Mesenchymal stem cell (in vitro differentiated cells and primary cell): ENCODE data around the gene HERPUD2.
A peak's percentile ranks its signal among the peaks of the same experiment; 100 is the strongest.

ENCODE experiments used
- DNase-seq: peaks from one replicate; pipeline ENCODE4 v3.0.0-alpha.2; 2013
- H2AFZ ChIP-seq: one replicate; pipeline ENCODE4 v1.6.1; 2013; ENCODE audit warnings: low read depth, mild to moderate bottlenecking, control low read depth, inconsistent platforms, low read length, moderate library complexity
- H2AK5ac ChIP-seq: 2 replicates; pipeline ENCODE4 v1.6.1; 2013; ENCODE audit warnings: low read length, moderate library complexity, mild to moderate bottlenecking, inconsistent platforms; ENCODE audit not compliant: severe bottlenecking
- H2BK120ac ChIP-seq: one replicate; pipeline ENCODE4 v1.6.1; 2013; ENCODE audit warnings: low read depth, mild to moderate bottlenecking, inconsistent platforms, low read length, moderate library complexity
- H2BK12ac ChIP-seq, 2 experiments: one replicate each; pipeline ENCODE4 v1.6.1; 2013; ENCODE audit warnings: inconsistent platforms in 2 of 2, low read length in 2 of 2, mild to moderate bottlenecking in 2 of 2, moderate library complexity in 2 of 2, control low read depth in 1 of 2
- H2BK15ac ChIP-seq: one replicate; pipeline ENCODE4 v1.6.1; 2013; ENCODE audit warnings: mild to moderate bottlenecking, low read depth, inconsistent platforms; ENCODE audit not compliant: poor library complexity, severe bottlenecking
- H2BK5ac ChIP-seq: 2 replicates; pipeline ENCODE4 v1.6.1; 2013; ENCODE audit warnings: low read depth, mild to moderate bottlenecking, low read length, control low read depth, inconsistent platforms; ENCODE audit not compliant: poor library complexity, severe bottlenecking
- H3K14ac ChIP-seq, 2 experiments: one replicate each; pipeline ENCODE4 v1.6.1; 2013; ENCODE audit warnings: inconsistent platforms in 2 of 2, low read length in 2 of 2, control low read depth in 1 of 2, mild to moderate bottlenecking in 1 of 2, moderate library complexity in 1 of 2
- H3K18ac ChIP-seq, 2 experiments: one replicate each; pipeline ENCODE4 v1.6.1; 2013; ENCODE audit warnings: inconsistent platforms in 2 of 2, low read length in 2 of 2, control low read depth in 1 of 2, low read depth in 1 of 2, mild to moderate bottlenecking in 1 of 2
- H3K23ac ChIP-seq, 2 experiments: one replicate each; pipeline ENCODE4 v1.6.1; 2013; ENCODE audit warnings: inconsistent platforms in 2 of 2, low read length in 2 of 2, mild to moderate bottlenecking in 2 of 2, moderate library complexity in 2 of 2, control low read depth in 1 of 2
- H3K27ac ChIP-seq: 2 replicates; pipeline ENCODE4 v1.5.1; 2013; ENCODE audit warnings: mild to moderate bottlenecking, moderate library complexity, low read length, control low read depth, inconsistent platforms; ENCODE audit not compliant: poor library complexity, severe bottlenecking
- H3K27me3 ChIP-seq, 2 experiments: 2 replicates each; pipeline versions ENCODE4 v1.6.1 to v1.7.0; 2013; ENCODE audit warnings: low read length in 2 of 2, mild to moderate bottlenecking in 2 of 2, moderate library complexity in 2 of 2, control low read depth in 1 of 2, inconsistent platforms in 1 of 2; ENCODE audit not compliant: control insufficient read depth in 1 of 2, insufficient read depth in 1 of 2
- H3K36me3 ChIP-seq, 2 experiments: 2 replicates each; pipeline versions ENCODE4 v1.6.1 to v1.7.0; 2013; ENCODE audit warnings: low read length in 2 of 2, control low read depth in 1 of 2, inconsistent platforms in 1 of 2, low read depth in 1 of 2, mild to moderate bottlenecking in 1 of 2; ENCODE audit not compliant: insufficient read depth in 2 of 2, control insufficient read depth in 1 of 2
- H3K4ac ChIP-seq, 2 experiments: one replicate each; pipeline ENCODE4 v1.6.1; 2013; ENCODE audit warnings: inconsistent platforms in 2 of 2, low read length in 2 of 2, mild to moderate bottlenecking in 2 of 2, moderate library complexity in 2 of 2, control low read depth in 1 of 2, low read depth in 1 of 2
- H3K4me1 ChIP-seq: 2 replicates; pipeline ENCODE4 v1.6.1; 2013; ENCODE audit warnings: low read depth, low read length, control low read depth; ENCODE audit not compliant: control insufficient read depth, insufficient read depth
- H3K4me2 ChIP-seq: 2 replicates; pipeline ENCODE4 v1.6.1; 2013; ENCODE audit warnings: low read length, mild to moderate bottlenecking, inconsistent platforms; ENCODE audit not compliant: poor library complexity, severe bottlenecking
- H3K4me3 ChIP-seq, 2 experiments: 2 replicates each; pipeline versions ENCODE4 v1.5.1 to v1.7.0; 2013; ENCODE audit warnings: low read length in 2 of 2, mild to moderate bottlenecking in 2 of 2, control low read depth in 1 of 2, low read depth in 1 of 2; ENCODE audit not compliant: insufficient read depth in 1 of 2
- H3K79me1 ChIP-seq: replicated peaks from 2 replicates; pipeline ENCODE4 v1.6.1; 2013; ENCODE audit warnings: mild to moderate bottlenecking, control low read depth, low read length, inconsistent platforms; ENCODE audit not compliant: poor library complexity, severe bottlenecking
- H3K9ac ChIP-seq: 2 replicates; pipeline ENCODE4 v1.7.0; 2013; ENCODE audit warnings: mild to moderate bottlenecking, low read length, moderate library complexity
- H3K9me3 ChIP-seq: 2 replicates; pipeline ENCODE4 v1.7.0; 2013; ENCODE audit warnings: mild to moderate bottlenecking, low read length; ENCODE audit not compliant: control insufficient read depth
- H4K8ac ChIP-seq: one replicate; pipeline ENCODE4 v1.6.1; 2013; ENCODE audit warnings: inconsistent platforms, mild to moderate bottlenecking, low read length, moderate library complexity
- H4K91ac ChIP-seq: one replicate; pipeline ENCODE4 v1.6.1; 2013; ENCODE audit warnings: mild to moderate bottlenecking, low read length, inconsistent platforms
- WGBS: methylation state at CpG from one replicate; pipeline ENCODE4 v1.1.7; 2013; ENCODE audit warnings: mixed read lengths; 5-methylcytosine and 5-hydroxymethylcytosine counted together

The HERPUD2 gene

DNA sequence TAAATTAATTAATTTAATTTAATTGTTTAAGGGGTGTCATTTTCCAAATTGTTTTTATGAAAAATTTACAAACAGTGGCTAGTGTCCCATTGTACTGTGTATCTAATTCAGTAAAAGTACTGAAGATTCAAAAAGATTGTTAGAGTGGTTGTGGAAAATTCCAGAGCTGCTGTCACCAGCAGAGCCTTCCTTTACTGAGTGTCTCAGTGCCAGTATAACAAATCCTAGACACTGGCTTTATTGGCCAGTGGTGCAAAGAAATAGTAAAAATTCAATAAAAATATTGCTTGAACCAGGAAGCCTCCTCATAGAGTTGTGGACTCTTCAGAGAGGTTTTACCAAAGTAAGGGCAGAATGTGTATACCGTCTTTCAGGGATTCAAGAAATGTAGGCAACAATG, 23.1 kb upstream of the HERPUD2 start:
- Histone ChIP-seq H3K9ac (no peak overlapping the region), H3K27me3 (no peaks in the 10 kb centered on the region), H2AK5ac (no peak overlapping the region), H4K91ac (no peak overlapping the region), H3K4me3 (no peak overlapping the region), H3K18ac (no peak overlapping the region), H2BK12ac (no peak overlapping the region), H3K36me3 (no peaks in the 10 kb centered on the region), H3K23ac (no peak overlapping the region), H3K9me3 (no peaks in the 10 kb centered on the region), H2AFZ (no peak overlapping the region), H2BK5ac (no peak overlapping the region), H3K4ac (no peak overlapping the region), H4K8ac (no peak overlapping the region), H3K4me2 (no peak overlapping the region), H3K4me1 (no peaks in the 10 kb centered on the region), H2BK120ac (no peak overlapping the region), H2BK15ac (no peak overlapping the region), H3K14ac (no peak overlapping the region), H3K79me1 (no peaks in the 10 kb centered on the region), H3K27ac (no peak overlapping the region)
- no CpG with 5 or more reads among the region's 1 CpG for WGBS
- DNase-seq: no peak

DNA sequence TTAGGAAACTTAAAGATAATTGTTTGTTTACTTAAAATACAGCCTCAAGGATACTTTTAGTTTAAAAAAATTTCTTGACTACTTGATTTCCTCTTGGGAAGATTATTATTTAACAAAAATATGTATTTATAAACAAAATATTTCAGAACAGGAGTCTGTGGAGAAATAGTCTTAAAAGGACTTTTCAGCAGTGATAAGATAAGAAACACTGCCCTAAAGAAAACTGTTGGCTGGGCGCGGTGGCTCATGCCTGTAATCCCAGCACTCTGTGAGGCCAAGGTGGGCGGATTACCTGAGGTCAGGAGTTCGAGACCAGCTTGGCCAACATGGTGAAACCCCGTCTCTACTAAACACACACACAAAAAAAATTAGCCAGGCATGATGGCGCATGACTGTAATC, 22.6 kb upstream of the HERPUD2 start:
- H3K4me3 ChIP-seq: no peak overlapping the region
- no peak overlapping the region for H3K23ac ChIP-seq
- H3K18ac ChIP-seq: no peak overlapping the region
- H3K27ac ChIP-seq: no peak overlapping the region
- no peak overlapping the region for H2AFZ ChIP-seq
- no peak overlapping the region for H4K91ac ChIP-seq
- H2BK12ac ChIP-seq: no peak overlapping the region
- no peak overlapping the region for H3K4ac ChIP-seq
- no peaks in the 10 kb centered on the region for H3K9me3 ChIP-seq
- no peak overlapping the region for H2AK5ac ChIP-seq
- WGBS: 94% methylated on average over 6 of the region's 6 CpGs
- no peaks in the 10 kb centered on the region for H3K79me1 ChIP-seq
- H3K14ac ChIP-seq: no peak overlapping the region
- H3K4me1 ChIP-seq: no peaks in the 10 kb centered on the region
- H3K9ac ChIP-seq: no peak overlapping the region
- H3K4me2 ChIP-seq: no peak overlapping the region
- no peak overlapping the region for H2BK120ac ChIP-seq
- H2BK15ac ChIP-seq: no peak overlapping the region
- H4K8ac ChIP-seq: no peak overlapping the region
- H2BK5ac ChIP-seq: no peak overlapping the region
- DNase-seq: no peak
- H3K36me3 ChIP-seq: no peaks in the 10 kb centered on the region
- H3K27me3 ChIP-seq: no peaks in the 10 kb centered on the region

DNA sequence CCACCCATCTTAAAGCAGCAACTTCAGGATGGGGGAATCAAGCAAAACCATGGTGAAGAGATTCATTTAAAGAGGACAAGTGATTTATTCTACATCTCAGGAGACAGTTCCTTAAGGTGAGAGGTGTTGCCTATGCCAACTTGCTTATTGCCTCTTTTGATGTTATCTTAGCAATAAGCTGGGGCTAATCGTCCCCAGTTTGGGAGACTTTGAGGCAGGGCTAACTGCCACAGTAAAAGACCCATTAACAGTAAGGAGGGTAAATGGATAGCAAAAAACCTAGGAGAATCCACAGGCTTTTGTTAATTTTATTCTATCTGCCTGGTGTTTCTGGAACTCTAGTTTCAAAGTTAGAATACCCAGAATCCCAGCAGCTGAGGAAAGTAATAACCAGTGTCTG, 22.1 kb upstream of the HERPUD2 start:
- no peaks in the 10 kb centered on the region for H3K36me3 ChIP-seq
- no peak overlapping the region for H3K23ac ChIP-seq
- H2BK12ac ChIP-seq: peak overlapping the region; percentile 6 to 39
- H3K4ac ChIP-seq: no peak overlapping the region
- peak overlapping the region; percentile 49 for H2BK120ac ChIP-seq
- no peak overlapping the region for H2AK5ac ChIP-seq
- peak overlapping the region; percentile 58 for H3K9ac ChIP-seq
- peak overlapping the region in 1 of 2 experiments; percentile 68 for H3K4me3 ChIP-seq
- 73% methylated on average over 1 of the region's 1 CpG for WGBS
- no peaks in the 10 kb centered on the region for H3K9me3 ChIP-seq
- no peaks in the 10 kb centered on the region for H3K4me1 ChIP-seq
- no peak overlapping the region for H2AFZ ChIP-seq
- no peak overlapping the region for H3K27ac ChIP-seq
- H3K79me1 ChIP-seq: no peaks in the 10 kb centered on the region
- no peak overlapping the region for H2BK15ac ChIP-seq
- H4K8ac ChIP-seq: no peak overlapping the region
- no peaks in the 10 kb centered on the region for H3K27me3 ChIP-seq
- H2BK5ac ChIP-seq: no peak overlapping the region
- no peak overlapping the region for H3K4me2 ChIP-seq
- no peak for DNase-seq
- no peak overlapping the region for H3K14ac ChIP-seq
- peak overlapping the region in 1 of 2 experiments; percentile 79 for H3K18ac ChIP-seq
- no peak overlapping the region for H4K91ac ChIP-seq

DNA sequence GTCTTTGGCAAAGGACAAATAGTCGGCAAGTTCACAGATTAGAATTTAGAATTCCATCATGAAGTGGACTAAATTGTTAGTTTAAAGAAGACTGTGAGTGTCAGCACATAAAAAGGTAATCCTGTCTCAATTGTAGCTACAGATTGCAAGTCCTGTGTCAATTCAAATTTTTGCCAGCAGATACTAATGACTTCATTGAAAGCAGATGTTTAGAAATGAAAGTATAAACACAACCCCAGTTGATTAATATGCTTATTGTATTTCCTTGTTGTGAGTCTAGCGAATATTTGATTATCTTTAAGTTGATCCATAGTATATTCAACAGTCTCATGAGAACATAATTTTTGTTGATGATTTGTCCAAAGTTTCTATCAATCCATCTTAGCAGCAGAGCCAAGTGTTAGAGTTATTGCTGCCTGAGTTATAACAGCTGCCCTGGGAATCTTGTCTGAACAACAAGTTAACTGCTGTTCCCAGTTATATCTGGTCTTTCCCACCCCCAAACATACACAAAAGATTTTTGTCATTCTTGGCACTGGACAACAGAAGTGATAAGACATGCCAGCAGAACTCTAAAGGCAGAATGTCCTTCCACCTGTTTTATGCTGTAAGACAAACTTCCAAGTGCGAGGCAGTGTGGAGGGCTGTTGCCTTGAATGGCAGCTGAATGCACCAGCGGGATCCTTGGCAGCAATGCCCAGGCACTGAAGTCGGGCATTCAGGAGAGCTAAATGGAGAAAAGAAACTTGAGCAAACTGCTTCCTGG, 21.3 kb upstream of the HERPUD2 start:
- H3K4ac ChIP-seq: no peak overlapping the region
- no peak overlapping the region for H3K4me2 ChIP-seq
- peak overlapping the region in 1 of 2 experiments; percentile 68 for H3K4me3 ChIP-seq
- peak overlapping the region; percentile 58 for H3K9ac ChIP-seq
- H3K79me1 ChIP-seq: no peaks in the 10 kb centered on the region
- peak; percentile 41 for DNase-seq
- H2BK15ac ChIP-seq: no peak overlapping the region
- H2AK5ac ChIP-seq: no peak overlapping the region
- no peak overlapping the region for H2BK120ac ChIP-seq
- no peak overlapping the region for H3K23ac ChIP-seq
- H2BK5ac ChIP-seq: no peak overlapping the region
- no peaks in the 10 kb centered on the region for H3K4me1 ChIP-seq
- H2AFZ ChIP-seq: no peak overlapping the region
- H3K27me3 ChIP-seq: no peaks in the 10 kb centered on the region
- peak overlapping the region; percentile 21 to 37 for H3K18ac ChIP-seq
- no peak overlapping the region for H4K91ac ChIP-seq
- H4K8ac ChIP-seq: peak overlapping the region; percentile 37
- 66% methylated on average over 2 of the region's 5 CpGs for WGBS
- no peaks in the 10 kb centered on the region for H3K9me3 ChIP-seq
- peak overlapping the region; percentile 29 to 84 for H2BK12ac ChIP-seq
- no peaks in the 10 kb centered on the region for H3K36me3 ChIP-seq
- no peak overlapping the region for H3K27ac ChIP-seq
- H3K14ac ChIP-seq: no peak overlapping the region
